ELF-1 (cell line): ENCODE results near the gene WDR46.
A peak's percentile ranks its signal among the peaks of the same experiment; 100 is the strongest.

Source experiments
- DNase-seq: peaks from one replicate; pipeline ENCODE4 v3.0.0-alpha.2; 2016; ENCODE audit warnings: low read depth, low spot score

The WDR46 gene

DNA sequence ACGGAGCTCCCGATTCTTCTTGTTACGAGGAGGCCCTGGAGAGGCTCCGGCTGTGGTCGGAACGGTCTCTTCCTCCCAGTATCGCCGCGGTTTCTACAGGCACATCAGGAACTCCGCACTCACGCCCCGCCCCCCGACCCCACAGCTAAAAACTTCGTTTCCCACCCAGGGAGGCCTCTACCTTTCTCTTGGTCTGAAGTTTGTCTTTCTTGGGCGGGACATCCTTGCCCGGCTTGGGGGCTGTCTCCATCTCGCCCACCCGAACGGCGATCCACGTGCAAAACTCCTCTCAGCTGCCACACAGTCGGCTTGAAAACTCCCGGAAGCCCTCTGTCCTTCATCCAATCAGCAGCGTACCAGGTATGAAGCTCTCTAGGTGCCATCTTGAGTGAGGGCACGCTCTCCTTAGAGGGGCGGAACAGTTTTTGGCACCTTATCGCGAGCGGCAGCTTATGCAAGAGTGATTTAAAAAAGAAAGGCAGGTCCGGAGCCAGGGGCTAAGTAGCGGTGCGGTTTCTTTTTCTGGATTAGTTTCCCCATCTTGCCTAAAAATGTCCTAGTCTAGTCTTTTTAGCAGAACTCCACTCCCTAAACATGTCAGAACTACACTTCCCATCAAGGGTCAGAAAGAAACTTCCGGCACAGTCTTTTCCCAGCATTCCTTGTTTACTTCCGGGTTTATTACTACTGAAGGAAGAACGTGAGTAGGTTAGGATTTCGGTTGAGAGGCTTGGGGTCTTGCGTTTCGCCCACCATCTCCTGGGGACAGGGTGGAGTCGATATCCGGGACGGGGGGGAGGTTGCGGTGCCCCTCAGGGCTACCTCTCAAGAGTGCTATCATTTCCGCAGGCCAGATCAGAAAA, at the start of gene WDR46, which contains the start of gene PFDN6:
TSS of gene WDR46 (minus strand) at position 319 of the 863 bp plus-strand sequence. CDS start at position 250, 69 bp downstream.
TSS of gene PFDN6 (plus strand) at position 681 of the 863 bp plus-strand sequence. CDS start 256 bp downstream, outside the sequence.
- peak; percentile 91 for DNase-seq

DNA sequence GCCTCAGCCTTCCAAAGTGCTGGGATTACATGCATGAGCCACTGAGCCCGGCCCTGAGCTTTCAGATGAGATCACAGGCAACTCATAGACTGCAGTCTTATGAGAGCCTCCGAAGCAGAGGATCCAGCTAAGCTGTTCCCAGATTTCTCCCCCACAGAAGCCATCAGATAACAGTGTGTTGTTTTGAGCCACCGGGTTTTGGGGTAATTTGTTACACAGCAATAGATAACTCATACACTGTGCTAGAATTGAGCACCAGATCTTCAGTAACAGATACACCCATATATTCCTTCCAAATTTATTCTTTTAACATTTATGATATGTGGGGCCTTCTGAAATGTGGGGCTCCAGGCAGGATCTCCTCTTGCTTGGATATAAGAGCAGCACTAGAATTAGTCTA, 47.5 kb upstream of the WDR46 start:
- DNase-seq = no peak

DNA sequence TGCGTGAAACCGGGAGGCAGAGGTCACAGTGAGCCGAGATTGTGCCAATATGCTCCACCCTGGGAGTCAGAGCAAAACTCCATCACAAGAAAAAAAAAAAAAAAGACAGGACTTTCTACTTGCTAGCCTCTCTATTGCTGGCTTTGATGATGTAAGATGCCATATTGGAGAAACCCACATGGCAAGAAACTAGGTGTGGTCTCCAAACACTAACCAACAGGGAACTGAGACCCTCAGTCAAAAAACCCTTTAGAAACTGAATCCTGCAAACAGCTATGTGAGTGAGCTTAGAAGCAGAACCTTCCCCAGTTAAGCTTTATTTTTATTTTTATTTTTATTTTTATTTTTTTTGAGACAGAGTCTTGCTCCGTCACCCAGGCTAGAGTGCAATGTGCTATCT, 46.9 kb upstream of the WDR46 start:
- DNase-seq = no peak

DNA sequence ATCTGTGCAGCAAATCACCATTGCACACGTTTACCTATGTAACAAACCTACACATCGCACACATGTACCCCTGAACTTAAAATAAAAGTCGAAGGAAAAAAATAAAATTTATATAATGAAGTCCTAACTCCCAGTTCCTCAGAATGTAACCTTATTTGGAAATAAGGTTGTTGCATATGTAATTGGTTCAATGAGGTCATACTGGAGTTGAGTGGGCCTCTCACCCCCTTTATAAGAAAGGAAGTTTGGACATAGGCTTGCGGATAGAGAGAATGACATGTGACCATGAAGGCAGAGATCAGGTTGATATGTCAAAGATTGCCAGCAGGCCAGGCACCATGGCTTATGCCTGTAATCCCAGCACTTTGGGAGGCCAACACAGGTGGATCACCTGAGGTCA, 44.6 kb upstream of the WDR46 start:
- no peak for DNase-seq

DNA sequence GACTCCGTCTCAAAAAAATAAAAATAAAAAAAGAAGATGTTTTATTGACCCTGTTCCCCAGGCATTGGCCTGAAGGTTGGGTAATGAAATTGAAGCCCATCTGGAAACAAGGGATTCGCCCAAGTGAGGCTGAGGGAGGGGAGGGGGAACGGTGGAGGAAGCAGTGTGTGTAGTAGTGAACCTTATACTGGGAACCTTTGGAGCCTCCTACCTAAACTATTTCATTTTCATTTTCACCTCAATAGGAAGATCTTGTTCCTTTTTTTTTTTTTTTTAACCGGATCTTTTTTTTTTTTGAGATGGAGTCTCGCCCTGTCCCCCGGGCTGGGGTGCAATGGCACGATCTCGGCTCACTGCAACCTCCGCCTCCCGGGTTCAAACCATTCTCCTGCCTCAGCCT, 41.7 kb upstream of the WDR46 start:
- DNase-seq = no peak

- no peak for DNase-seq
These were observed 40.0 kb upstream of the WDR46 start for GRCh38 chr6:33329058-33329457.

GRCh38 chr6:33324125-33324524, 35.1 kb upstream of the WDR46 start:
- no peak for DNase-seq

- DNase-seq = no peak
These were observed 34.5 kb upstream of the WDR46 start for GRCh38 chr6:33323623-33323948.

- no peak for DNase-seq
These were observed 32.2 kb upstream of the WDR46 start for GRCh38 chr6:33321227-33321626.

DNA sequence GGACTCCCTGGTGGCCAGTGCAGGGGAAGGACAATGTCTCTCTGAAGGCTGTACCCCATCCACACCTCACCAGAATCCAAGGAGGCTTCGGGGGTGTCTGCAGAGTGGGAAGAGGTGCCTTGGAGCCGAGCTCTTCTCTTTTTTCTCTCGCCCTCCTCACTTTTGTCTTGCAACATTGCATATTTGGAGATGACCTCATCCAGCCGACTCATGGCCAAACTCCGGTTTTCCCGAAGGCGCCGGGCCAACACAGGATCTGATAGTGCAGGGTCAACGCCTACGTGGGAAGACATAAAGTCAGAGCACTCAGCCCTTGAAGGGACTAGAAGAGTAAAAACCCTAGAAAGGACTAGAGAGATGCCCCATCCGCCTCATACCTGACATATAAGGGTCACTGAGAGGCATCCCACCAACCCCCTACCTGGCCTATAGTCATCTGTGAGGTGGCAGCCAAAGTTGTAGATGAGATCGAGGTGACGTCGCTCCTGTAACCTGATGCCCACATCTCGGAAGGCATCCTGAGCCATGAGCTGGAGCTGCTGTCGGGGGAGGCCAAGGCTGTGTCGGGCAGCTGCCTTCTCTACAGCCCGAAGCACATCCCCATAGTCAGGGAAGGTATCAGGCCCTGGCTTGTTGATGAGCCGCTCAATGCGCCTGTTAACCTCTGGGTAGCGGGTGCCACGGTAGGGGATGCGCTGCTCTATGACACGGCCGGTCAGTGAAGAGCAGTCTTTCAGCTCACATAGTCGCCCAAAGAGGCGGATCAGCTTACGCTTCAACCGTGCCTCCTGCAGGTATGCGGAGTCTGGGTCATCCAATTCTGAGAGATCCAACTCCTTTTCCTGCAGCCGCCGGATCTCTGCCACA, 31.5 kb upstream of the WDR46 start:
- peak; percentile 51 for DNase-seq

DNA sequence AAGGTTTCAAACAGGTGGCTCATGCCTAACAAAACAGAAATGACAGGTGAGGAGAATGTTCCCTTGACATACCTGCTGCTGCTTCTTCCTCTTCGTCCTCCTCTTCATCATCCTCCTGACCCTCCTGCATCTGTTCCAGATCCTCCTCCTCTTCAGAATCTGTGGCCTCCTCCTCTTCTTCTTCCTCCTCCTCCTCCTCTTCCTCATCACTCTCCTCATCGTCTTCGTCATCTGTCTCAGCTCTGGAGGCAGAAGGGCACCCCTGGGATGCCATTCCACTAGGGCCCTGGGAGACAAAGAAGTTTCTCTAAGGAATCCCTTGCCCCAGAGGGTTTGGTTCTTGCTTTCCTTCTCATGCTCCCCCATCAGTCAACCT, 30.9 kb upstream of the WDR46 start:
- DNase-seq = no peak

DNA sequence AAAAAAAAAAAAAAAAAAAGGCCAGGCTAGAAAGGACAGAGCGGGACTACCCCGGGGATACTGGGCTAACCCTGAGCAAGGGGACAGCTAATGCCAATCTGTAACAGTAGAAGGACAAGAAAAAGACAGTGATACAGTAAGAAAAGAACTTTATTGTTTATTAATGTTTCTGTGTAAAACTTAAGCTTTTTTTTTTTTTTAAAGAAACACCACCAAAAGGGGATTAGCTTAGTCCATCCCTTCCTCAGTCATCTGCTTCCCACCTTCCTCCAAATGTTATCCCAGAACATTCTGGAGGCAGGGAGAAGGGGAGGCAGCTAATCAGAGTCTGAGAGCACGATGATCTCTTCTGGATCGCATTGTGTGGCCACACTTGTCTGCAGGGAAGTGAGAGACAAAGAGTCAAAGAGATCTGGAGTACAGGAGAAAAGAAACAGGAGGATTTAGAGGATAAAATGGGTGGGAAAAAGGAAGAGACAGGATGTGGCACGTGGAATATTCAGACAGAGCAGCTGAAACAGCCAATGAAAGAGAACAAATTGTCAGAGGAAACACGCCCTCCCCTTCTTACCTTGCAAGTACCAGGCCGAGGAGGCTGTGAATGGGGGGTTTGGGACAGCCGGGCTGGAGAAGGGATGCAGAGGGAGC, 29.5 kb upstream of the WDR46 start:
- DNase-seq = no peak

DNA sequence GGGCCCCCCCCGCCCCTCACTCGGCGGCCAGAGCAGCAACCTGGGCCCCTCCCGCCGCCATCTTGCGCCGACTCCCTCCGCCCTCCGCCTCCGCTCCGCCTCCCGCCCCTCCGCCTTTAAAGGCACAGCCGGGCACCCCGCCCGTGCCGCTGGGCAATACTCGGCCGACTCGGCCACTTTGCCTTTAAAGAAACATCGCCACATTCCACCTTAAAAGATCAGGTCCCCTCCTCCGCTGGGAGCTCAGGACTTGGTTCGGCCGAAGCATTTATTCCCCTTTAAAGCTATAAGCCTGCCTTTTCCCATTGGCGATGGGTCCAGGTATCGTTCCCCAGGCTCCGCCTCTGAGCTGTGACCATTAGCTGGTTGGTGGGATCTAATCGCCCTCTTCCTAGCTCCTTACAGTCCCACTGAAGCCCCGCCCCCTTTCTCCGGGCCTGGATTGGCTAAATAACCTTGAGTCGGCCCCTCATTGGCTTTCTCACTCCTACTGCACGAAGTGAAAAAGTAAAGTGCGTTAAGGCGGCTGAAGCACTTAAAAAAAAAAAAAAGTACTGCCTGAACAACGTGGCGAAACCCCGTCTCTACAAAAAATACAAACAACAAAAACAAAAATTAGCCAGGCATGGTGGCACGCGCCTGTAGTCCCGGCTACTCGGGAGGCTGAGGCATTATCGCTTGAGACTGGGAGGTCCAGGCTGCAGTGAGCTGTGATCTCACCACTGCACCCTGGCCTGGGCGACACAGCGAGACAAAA, 28.8 kb upstream of the WDR46 start, which contains the start of gene ZBTB22:
TSS of gene ZBTB22 (minus strand) at position 76 of the 757 bp plus-strand sequence. CDS start 828 bp downstream, outside the sequence.
- peak; percentile 99 for DNase-seq

- DNase-seq = no peak
These were observed 28.3 kb upstream of the WDR46 start for GRCh38 chr6:33317419-33317668.

DNA sequence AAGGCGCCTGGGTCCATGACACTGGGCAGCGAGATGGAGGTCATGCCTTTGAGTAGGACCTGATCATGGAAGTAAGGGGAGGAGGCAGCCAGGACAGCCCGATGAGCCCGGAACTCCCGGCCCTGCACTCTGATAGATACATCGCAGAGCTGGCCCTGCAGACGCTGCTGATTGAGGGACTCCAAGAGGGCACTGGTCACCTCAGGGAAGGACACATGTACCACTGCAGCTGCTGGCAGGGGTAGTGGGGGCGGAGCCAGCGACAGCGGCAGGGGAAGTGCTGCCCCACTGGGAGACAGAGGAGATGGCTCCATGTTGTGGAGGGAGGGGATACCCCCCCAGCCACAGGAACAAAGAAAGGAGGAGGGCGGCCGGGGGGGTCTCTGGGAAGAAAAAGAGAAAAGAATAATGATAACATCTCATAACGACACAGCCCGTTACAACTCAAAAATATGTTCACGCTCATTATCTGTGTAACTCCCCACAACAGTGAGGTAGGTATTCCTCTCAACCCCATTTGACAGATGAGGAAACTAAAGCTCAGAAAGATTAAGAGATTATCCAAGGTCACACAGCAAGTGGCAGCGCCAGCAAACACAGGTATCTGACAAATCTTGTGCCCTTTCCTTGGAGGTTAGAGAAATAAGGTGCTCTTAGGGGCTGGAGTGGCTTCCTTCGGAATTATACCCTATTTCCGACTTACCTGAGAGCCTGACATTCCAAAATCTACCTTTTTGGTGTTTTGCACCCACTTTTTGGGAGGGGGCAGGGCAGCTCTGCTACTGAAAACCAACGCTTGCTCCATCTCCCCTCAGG, 27.8 kb upstream of the WDR46 start:
- DNase-seq = no peak

GRCh38 chr6:33315793-33316602, 27.0 kb upstream of the WDR46 start:
- DNase-seq = no peak

DNA sequence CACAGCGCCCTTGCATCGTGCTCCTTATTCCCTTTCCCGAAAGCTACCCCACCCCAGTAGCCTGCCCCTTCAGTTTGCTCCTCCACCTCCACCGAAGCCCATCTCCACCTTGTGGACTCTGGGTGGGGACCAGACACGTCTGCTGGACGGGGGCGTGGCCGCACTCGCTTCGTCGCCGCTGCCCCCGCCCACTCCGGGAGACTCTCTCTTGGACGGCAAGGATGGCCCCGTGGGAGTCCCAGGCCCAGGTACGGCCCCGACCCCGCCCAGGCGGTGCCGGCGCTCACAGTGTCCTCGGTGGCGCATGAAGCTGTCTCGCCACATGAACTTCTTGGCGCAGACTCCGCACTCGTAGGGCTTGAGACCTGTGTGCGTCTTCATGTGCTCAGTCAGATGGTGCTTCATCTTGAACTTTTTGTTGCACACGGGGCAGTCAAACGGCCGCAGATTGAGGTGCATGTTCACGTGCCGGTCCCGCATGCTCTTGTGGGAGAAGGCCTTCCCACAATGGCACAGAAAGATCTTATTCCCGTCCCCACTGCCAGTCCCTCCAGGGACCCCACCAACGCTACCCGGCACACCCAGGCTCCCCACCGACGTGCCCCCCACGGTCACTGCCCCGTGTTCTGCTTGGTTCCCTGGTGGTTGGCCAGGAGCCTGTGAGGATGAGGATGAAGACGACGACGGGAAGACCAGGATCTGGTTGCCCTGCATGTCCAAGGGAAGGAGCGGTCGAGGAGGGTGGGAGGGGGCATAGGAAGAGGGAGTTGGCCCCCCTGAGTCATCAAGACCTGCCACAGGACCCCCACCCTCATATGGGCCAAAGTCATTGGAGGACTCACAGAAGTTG, 26.1 kb upstream of the WDR46 start:
- DNase-seq = peak; percentile 50

DNA sequence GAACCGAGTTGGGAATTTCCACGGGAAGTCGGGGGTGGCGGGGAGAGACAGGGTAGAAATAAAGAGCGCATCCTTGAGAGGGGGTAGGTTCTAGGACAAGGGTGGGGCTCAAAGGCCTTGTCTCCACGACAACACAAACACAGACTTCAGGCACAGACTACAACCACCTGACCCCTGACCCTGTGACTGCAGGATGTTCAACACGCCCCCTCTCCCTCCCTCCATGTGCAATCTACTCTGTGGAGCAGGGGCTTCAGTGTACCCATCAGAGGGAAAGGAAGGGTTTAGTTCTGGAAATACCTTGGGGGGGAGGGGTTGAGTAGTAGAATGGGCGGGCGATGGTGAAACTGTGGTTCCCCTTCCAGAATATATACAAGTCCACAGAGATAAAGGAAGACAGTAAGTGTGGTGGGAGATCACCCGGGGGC, 25.5 kb upstream of the WDR46 start:
- DNase-seq = peak; percentile 74
